HL-60 (cell line): ENCODE measurements around the gene ASTN2.
A peak's percentile ranks its signal among the peaks of the same experiment; 100 is the strongest.

ENCODE experiments used
- DNase-seq, 2 experiments: peaks; one replicate each; pipeline ENCODE4 v3.0.0-alpha.2; 2010 to 2020; ENCODE audit warnings: low read depth in 1 of 2, low spot score in 1 of 2
- H3K27ac ChIP-seq: fragments of 250-450 bp; sonication (Bioruptor Pico); replicated peaks from 2 replicates; pipeline ENCODE4 v1.5.1; 2020; ENCODE audit warnings: mild to moderate bottlenecking, moderate library complexity
- H3K27me3 ChIP-seq: fragments of 250-450 bp; sonication (Bioruptor Pico); 2 replicates; pipeline ENCODE4 v1.5.1; 2021; ENCODE audit warnings: mild to moderate bottlenecking, moderate library complexity; ENCODE audit not compliant: insufficient read depth, poor library complexity, severe bottlenecking
- H3K4me3 ChIP-seq: replicated peaks from 2 replicates; pipeline ENCODE4 v1.5.1; 2011; ENCODE audit warnings: mild to moderate bottlenecking, control low read depth, low read length; ENCODE audit not compliant: insufficient read depth
- CTCF ChIP-seq: IDR thresholded peaks from one replicate; pipeline ENCODE4 v1.5.1; 2011; ENCODE audit warnings: low read length, control low read depth, inconsistent platforms; ENCODE audit not compliant: insufficient read depth
- GABPA ChIP-seq: IDR thresholded peaks from 2 replicates; pipeline ENCODE4 v1.6.1; 2012; ENCODE audit warnings: low read depth
- POLR2AphosphoS5 ChIP-seq: IDR thresholded peaks from 2 replicates; pipeline ENCODE4 v1.6.1; 2012; ENCODE audit warnings: low read depth
- REST ChIP-seq: IDR thresholded peaks from 2 replicates; pipeline ENCODE4 v1.6.1; 2012; ENCODE audit warnings: low read depth; ENCODE audit not compliant: insufficient replicate concordance
- SPI1 ChIP-seq: IDR thresholded peaks from 2 replicates; pipeline ENCODE4 v1.6.1; 2012; ENCODE audit warnings: low read depth, mild to moderate bottlenecking, borderline replicate concordance

The ASTN2 gene

GRCh38 chr9:116572095-116572748, 842.6 kb downstream of the ASTN2 start:
- Histone ChIP-seq H3K27me3 (no peaks in the 10 kb centered on the region), H3K27ac (no peak overlapping the region), H3K4me3 (no peak overlapping the region)
- DNase-seq, result peak; percentile 48 to 63
- peak; percentile 85 for TF ChIP-seq CTCF
- peak; percentile 96 for TF ChIP-seq SPI1
- no peak for TF ChIP-seq POLR2AphosphoS5
- no peak for TF ChIP-seq GABPA

- TF ChIP-seq CTCF, result no peak
- DNase-seq, result no peak
- H3K27ac ChIP-seq, result no peak overlapping the region
Measured at GRCh38 chr9:116569111-116569510, 845.7 kb downstream of the ASTN2 start.

GRCh38 chr9:116566677-116567488, 848.0 kb downstream of the ASTN2 start:
- no peaks in the 10 kb centered on the region for H3K27me3 ChIP-seq
- DNase-seq, result no peak
- TF ChIP-seq SPI1, result no peak
- TF ChIP-seq GABPA, result no peak
- no peak for TF ChIP-seq REST
- TF ChIP-seq CTCF, result no peak
- TF ChIP-seq POLR2AphosphoS5, result no peak
- H3K27ac ChIP-seq, result no peak overlapping the region
- no peak overlapping the region for H3K4me3 ChIP-seq

More at GRCh38 chr9:116569111-116569510, 845.7 kb downstream of the ASTN2 start:
- H3K27me3 ChIP-seq, result no peaks in the 10 kb centered on the region
- H3K4me3 ChIP-seq, result no peak overlapping the region

DNA sequence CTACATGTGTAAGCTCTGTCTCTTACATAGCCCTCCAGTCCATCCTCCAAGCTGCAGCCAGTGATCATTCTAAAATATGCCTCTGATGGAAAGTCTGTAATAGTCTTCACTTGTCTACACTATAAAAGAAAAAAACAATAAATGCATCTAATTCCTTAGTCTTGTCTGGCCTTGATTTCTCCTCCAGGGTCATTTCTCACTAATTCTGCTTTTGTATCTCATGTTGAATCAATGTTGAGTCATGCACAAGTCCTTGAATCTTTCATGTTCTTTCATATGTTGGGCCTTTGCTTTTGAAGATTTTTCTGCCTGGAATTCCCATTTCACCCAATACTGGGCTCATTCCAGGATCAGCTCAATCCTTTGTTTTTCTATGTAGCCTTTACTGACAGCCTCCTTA, 848.9 kb downstream of the ASTN2 start:
- Histone ChIP-seq H3K4me3 (no peak overlapping the region), H3K27ac (no peak overlapping the region), H3K27me3 (no peaks in the 10 kb centered on the region)
- DNase-seq, result no peak
- no peak for TF ChIP-seq CTCF
- no peak for TF ChIP-seq POLR2AphosphoS5
- TF ChIP-seq SPI1, result no peak
- TF ChIP-seq GABPA, result no peak
- TF ChIP-seq REST, result no peak
